ENCODE measurements around the gene AP1M1.

- TF ChIP-seq CTCF (IDR thresholded peaks at IDR 0.05) (no peak), POLR2A (IDR thresholded peaks at IDR 0.05) (no peak)
Measured at GRCh38 chr19:16202320-16203255, 4.9 kb downstream of the AP1M1 start.

All from uterus (tissue), 2 donors.